Mesendoderm (in vitro differentiated cells): ENCODE results near the gene PCGF2.

ENCODE experiments used
- DNase-seq: peaks from one replicate; pipeline ENCODE4 v3.0.0; 2013
- H2AK5ac ChIP-seq: 2 replicates; pipeline ENCODE4 v1.6.1; 2013; ENCODE audit warnings: low read length, inconsistent platforms
- H2BK120ac ChIP-seq: 2 replicates; pipeline ENCODE4 v1.6.1; 2013; ENCODE audit warnings: low read depth, mild to moderate bottlenecking, low read length, moderate library complexity, mixed read lengths
- H2BK15ac ChIP-seq: replicated peaks from 2 replicates; pipeline ENCODE4 v1.6.1; 2013; ENCODE audit warnings: low read depth, mild to moderate bottlenecking, moderate library complexity
- H2BK5ac ChIP-seq: 2 replicates; pipeline ENCODE4 v1.6.1; 2013; ENCODE audit warnings: low read length, inconsistent platforms
- H3K18ac ChIP-seq: 2 replicates; pipeline ENCODE4 v1.6.1; 2013; ENCODE audit warnings: mild to moderate bottlenecking, low read length, mixed read lengths
- H3K23ac ChIP-seq: one replicate; pipeline ENCODE4 v1.6.1; 2013; ENCODE audit warnings: low read length
- H3K27ac ChIP-seq: 2 replicates; pipeline ENCODE4 v1.5.1; 2013; ENCODE audit warnings: low read depth, mild to moderate bottlenecking, inconsistent platforms, low read length, moderate library complexity
- H3K27me3 ChIP-seq: 2 replicates; pipeline ENCODE4 v1.6.1; 2013; ENCODE audit warnings: low read length, control low read depth, mild to moderate bottlenecking, inconsistent platforms; ENCODE audit not compliant: insufficient read depth, poor library complexity
- H3K36me3 ChIP-seq: 2 replicates; pipeline ENCODE4 v1.6.1; 2013; ENCODE audit warnings: low read length, inconsistent platforms; ENCODE audit not compliant: control insufficient read depth, insufficient read depth
- H3K4ac ChIP-seq: one replicate; pipeline ENCODE4 v1.6.1; 2013; ENCODE audit warnings: low read depth, mild to moderate bottlenecking, low read length, moderate library complexity
- H3K4me1 ChIP-seq: 2 replicates; pipeline ENCODE4 v1.6.1; 2013; ENCODE audit warnings: low read depth, low read length, inconsistent platforms; ENCODE audit not compliant: control insufficient read depth
- H3K4me2 ChIP-seq: 2 replicates; pipeline ENCODE4 v1.6.1; 2013; ENCODE audit warnings: low read length
- H3K4me3 ChIP-seq: 2 replicates; pipeline ENCODE4 v1.5.1; 2013; ENCODE audit warnings: mild to moderate bottlenecking, low read length
- H3K56ac ChIP-seq: one replicate; pipeline ENCODE4 v1.6.1; 2013; ENCODE audit warnings: low read length
- H3K79me1 ChIP-seq: 2 replicates; pipeline ENCODE4 v1.6.1; 2013; ENCODE audit warnings: low read length, inconsistent platforms
- H3K79me2 ChIP-seq: 2 replicates; pipeline ENCODE4 v1.6.1; 2013; ENCODE audit warnings: mild to moderate bottlenecking, low read length; ENCODE audit not compliant: control insufficient read depth, insufficient read depth
- H3K9ac ChIP-seq: 2 replicates; pipeline ENCODE4 v1.6.1; 2013; ENCODE audit warnings: low read length, inconsistent platforms
- H4K5ac ChIP-seq: one replicate; pipeline ENCODE4 v1.6.1; 2013; ENCODE audit warnings: low read length
- H4K8ac ChIP-seq: one replicate; pipeline ENCODE4 v1.6.1; 2013; ENCODE audit warnings: low read depth, mild to moderate bottlenecking, control low read depth, low read length, moderate library complexity
- WGBS: extraction: QIAGEN DNeasy Blood & Tissue Kit; methylation state at CpG from one replicate; pipeline ENCODE4 v1.1.7; 2013; ENCODE audit warnings: low lambda C conversion rate, missing lambda C conversion rate; ENCODE audit not compliant: insufficient coverage; ENCODE audit errors: extremely low coverage; 5-methylcytosine and 5-hydroxymethylcytosine counted together

PCGF2 gene

GRCh38 chr17:38732376-38733281 is 15.5 kb downstream of the PCGF2 start:
- Histone ChIP-seq H3K4me3 (no peak overlapping the region), H3K79me2 (no peaks in the 10 kb centered on the region), H3K27ac (no peak overlapping the region), H3K4me1 (peaks cover 3% of the 10 kb centered on the region), H2AK5ac (no peak overlapping the region), H3K4me2 (no peak overlapping the region), H2BK5ac (no peak overlapping the region), H3K79me1 (no peaks in the 10 kb centered on the region), H4K5ac (no peak overlapping the region), H3K36me3 (peaks cover 4% of the 10 kb centered on the region), H3K18ac (no peak overlapping the region), H3K9ac (no peak overlapping the region), H3K56ac (no peak overlapping the region), H2BK15ac (no peak overlapping the region), H2BK120ac (no peak overlapping the region), H3K27me3 (no peaks in the 10 kb centered on the region), H4K8ac (no peak overlapping the region), H3K23ac (no peak overlapping the region), H3K4ac (no peak overlapping the region)
- no peak for DNase-seq
- WGBS: no CpG with 5 or more reads among the region's 7 CpGs

- H3K23ac ChIP-seq: no peak overlapping the region
- H3K27ac ChIP-seq: no peak overlapping the region
- no peaks in the 10 kb centered on the region for H3K79me1 ChIP-seq
- H4K8ac ChIP-seq: no peak overlapping the region
- H2BK15ac ChIP-seq: no peak overlapping the region
- no peak overlapping the region for H3K56ac ChIP-seq
- no peaks in the 10 kb centered on the region for H3K79me2 ChIP-seq
- H3K4me1 ChIP-seq: peaks cover 3% of the 10 kb centered on the region
- no peak overlapping the region for H3K4ac ChIP-seq
- no peak overlapping the region for H3K4me2 ChIP-seq
- no peak for DNase-seq
- H2AK5ac ChIP-seq: no peak overlapping the region
- H2BK120ac ChIP-seq: no peak overlapping the region
- peak overlapping the region; percentile 93 for H3K9ac ChIP-seq
- no peak overlapping the region for H3K4me3 ChIP-seq
- H3K36me3 ChIP-seq: peaks cover 4% of the 10 kb centered on the region
- WGBS: no CpG with 5 or more reads among the region's 8 CpGs
- H3K18ac ChIP-seq: no peak overlapping the region
- H4K5ac ChIP-seq: no peak overlapping the region
- no peak overlapping the region for H2BK5ac ChIP-seq
- H3K27me3 ChIP-seq: no peaks in the 10 kb centered on the region
Observed at GRCh38 chr17:38731526-38732294, 16.4 kb downstream of the PCGF2 start.

- no peak overlapping the region for H4K5ac ChIP-seq
- no CpG with 5 or more reads among the region's 27 CpGs for WGBS
- peak; percentile 78 for DNase-seq
- H3K18ac ChIP-seq: peak overlapping the region; percentile 1
- no peak overlapping the region for H2BK15ac ChIP-seq
- peak overlapping the region; percentile 97 for H3K56ac ChIP-seq
- no peak overlapping the region for H2BK120ac ChIP-seq
- H3K79me1 ChIP-seq: no peaks in the 10 kb centered on the region
- peak overlapping the region; percentile 76 for H3K4me3 ChIP-seq
- H3K23ac ChIP-seq: no peak overlapping the region
- H2AK5ac ChIP-seq: no peak overlapping the region
- H3K9ac ChIP-seq: peak overlapping the region; percentile 93
- no peaks in the 10 kb centered on the region for H3K79me2 ChIP-seq
- peak overlapping the region; percentile 99 for H3K4me2 ChIP-seq
- peak overlapping the region; percentile 59 for H2BK5ac ChIP-seq
- H3K4ac ChIP-seq: no peak overlapping the region
- peaks cover 3% of the 10 kb centered on the region for H3K4me1 ChIP-seq
- no peaks in the 10 kb centered on the region for H3K27me3 ChIP-seq
- peaks cover 2% of the 10 kb centered on the region for H3K36me3 ChIP-seq
- H4K8ac ChIP-seq: no peak overlapping the region
- H3K27ac ChIP-seq: peak overlapping the region; percentile 60
Observed at GRCh38 chr17:38730526-38731379, 17.4 kb downstream of the PCGF2 start.

GRCh38 chr17:38729886-38730525 is 18.1 kb downstream of the PCGF2 start, which contains the start of gene CISD3:
CISD3 (plus strand) TSS chr17:38730341; CDS start chr17:38730359, 18 bp downstream.
- H3K56ac ChIP-seq: peak within 1 kb of the TSS; percentile 97
- no peaks in the 10 kb centered on the region for H3K36me3 ChIP-seq
- peak; percentile 84 for DNase-seq
- peak within 1 kb of the TSS; percentile 93 for H3K9ac ChIP-seq
- H3K4ac ChIP-seq: no peak within 1 kb of the TSS
- no peak within 1 kb of the TSS for H3K23ac ChIP-seq
- WGBS: no CpG with 5 or more reads among the region's 92 CpGs
- peak within 1 kb of the TSS; percentile 60 for H3K27ac ChIP-seq
- H2BK15ac ChIP-seq: no peak within 1 kb of the TSS
- H3K18ac ChIP-seq: peak within 1 kb of the TSS; percentile 33
- H4K8ac ChIP-seq: no peak within 1 kb of the TSS
- H2AK5ac ChIP-seq: no peak within 1 kb of the TSS
- H3K27me3 ChIP-seq: no peaks in the 10 kb centered on the region
- H3K79me1 ChIP-seq: no peaks in the 10 kb centered on the region
- peaks cover 3% of the 10 kb centered on the region for H3K4me1 ChIP-seq
- H3K4me3 ChIP-seq: peak within 1 kb of the TSS; percentile 76
- no peak within 1 kb of the TSS for H4K5ac ChIP-seq
- H2BK5ac ChIP-seq: peak within 1 kb of the TSS; percentile 59
- peak within 1 kb of the TSS; percentile 99 for H3K4me2 ChIP-seq
- H2BK120ac ChIP-seq: no peak within 1 kb of the TSS
- H3K79me2 ChIP-seq: no peaks in the 10 kb centered on the region

- WGBS: no CpG with 5 or more reads among the region's 14 CpGs
Observed at GRCh38 chr17:38729368-38729885, 18.7 kb downstream of the PCGF2 start.

More at GRCh38 chr17:38729368-38729885, 18.7 kb downstream of the PCGF2 start:
- H3K4me3 ChIP-seq: peak overlapping the region; percentile 48
- no peak overlapping the region for H2BK5ac ChIP-seq
- peaks cover 3% of the 10 kb centered on the region for H3K4me1 ChIP-seq
- H2BK15ac ChIP-seq: no peak overlapping the region
- peak overlapping the region; percentile 33 for H3K18ac ChIP-seq
- H3K23ac ChIP-seq: no peak overlapping the region
- H3K27me3 ChIP-seq: no peaks in the 10 kb centered on the region
- H2BK120ac ChIP-seq: no peak overlapping the region
- H3K4ac ChIP-seq: no peak overlapping the region
- no peak overlapping the region for H4K8ac ChIP-seq
- H3K56ac ChIP-seq: peak overlapping the region; percentile 95
- H3K36me3 ChIP-seq: no peaks in the 10 kb centered on the region
- H2AK5ac ChIP-seq: no peak overlapping the region
- no peak overlapping the region for H3K27ac ChIP-seq
- DNase-seq: no peak
- H3K9ac ChIP-seq: peak overlapping the region; percentile 89
- H3K4me2 ChIP-seq: peak overlapping the region; percentile 90
- no peak overlapping the region for H4K5ac ChIP-seq
- H3K79me1 ChIP-seq: no peaks in the 10 kb centered on the region
- no peaks in the 10 kb centered on the region for H3K79me2 ChIP-seq
